Naive thymus-derived CD4-positive, alpha-beta T cell (primary cell): ENCODE data around the gene ARHGAP33. TPM values are rescaled to one million over a fixed set of nuclear protein-coding genes. Genes with fewer than 3 reads are reported as not detected.

Experiments
- ATAC-seq: fragments of 150-1000 bp; cut with Tn5 transposase; 2 replicates; pipeline ENCODE4 v1.10.0; 2021; ENCODE audit warnings: mild to moderate bottlenecking, moderate library complexity
- CTCF ChIA-PET: fragments of 350-600 bp; sonication (Branson Sonifier 250); formaldehyde crosslinking; loops from one replicate; lab custom pipeline; 2021; ENCODE audit warnings: antibody characterized with exemption; lab: Charles Lee
- POLR2A ChIA-PET: fragments of 350-600 bp; sonication (Branson Sonifier 250); formaldehyde crosslinking; loops from one replicate; lab custom pipeline; 2021; ENCODE audit warnings: antibody characterized with exemption, inconsistent platforms; lab: Charles Lee
- DNase-seq, 9 donors: peaks; one replicate each; pipeline versions ENCODE4 v3.0.0 to v3.0.0-alpha.2; 2020 to 2022; ENCODE audit warnings: mixed read lengths in 1 of 9
- H3K27ac ChIP-seq: one replicate; pipeline ENCODE4 v1.7.0; 2013; ENCODE audit warnings: mild to moderate bottlenecking, low read depth, low read length, moderate library complexity
- H3K27me3 ChIP-seq, 2 donors: one replicate each; pipeline ENCODE4 v1.7.0; 2013; ENCODE audit warnings: low read length in 2 of 2, mild to moderate bottlenecking in 2 of 2, moderate library complexity in 2 of 2; ENCODE audit not compliant: control insufficient read depth in 2 of 2, insufficient read depth in 2 of 2
- H3K36me3 ChIP-seq, 3 experiments: 1 replicate in 2 of 3; 2 replicates in 1 of 3; pipeline ENCODE4 v1.7.0; 2013; ENCODE audit warnings: low read length in 3 of 3, mild to moderate bottlenecking in 3 of 3, moderate library complexity in 1 of 3; ENCODE audit not compliant: insufficient read depth in 3 of 3, control insufficient read depth in 2 of 3
- H3K4me1 ChIP-seq, 2 donors: one replicate each; pipeline ENCODE4 v1.7.0; 2013; ENCODE audit warnings: low read length in 2 of 2, mild to moderate bottlenecking in 2 of 2, moderate library complexity in 1 of 2; ENCODE audit not compliant: control insufficient read depth in 2 of 2, insufficient read depth in 2 of 2
- H3K4me3 ChIP-seq: 2 replicates; pipeline ENCODE4 v1.7.0; 2013; ENCODE audit warnings: mild to moderate bottlenecking, low read length
- H3K9me3 ChIP-seq, 3 experiments: 1 replicate in 2 of 3; 2 replicates in 1 of 3; pipeline ENCODE4 v1.7.0; 2013; ENCODE audit warnings: low read length in 3 of 3; ENCODE audit not compliant: control insufficient read depth in 2 of 3
- H3K27ac Mint-ChIP-seq, 9 donors: one replicate each; pipeline ENCODE4 v1.8.0; 2020 to 2022; ENCODE audit warnings: mixed read lengths in 9 of 9, mild to moderate bottlenecking in 8 of 9, moderate library complexity in 5 of 9, inconsistent platforms in 2 of 9
- H3K27me3 Mint-ChIP-seq, 5 donors: one replicate each; pipeline ENCODE4 v1.8.0; 2021 to 2022; ENCODE audit warnings: mixed read lengths in 5 of 5, mild to moderate bottlenecking in 1 of 5
- H3K36me3 Mint-ChIP-seq, 5 donors: one replicate each; pipeline ENCODE4 v1.8.0; 2020 to 2022; ENCODE audit warnings: mixed read lengths in 5 of 5, mild to moderate bottlenecking in 3 of 5, inconsistent platforms in 1 of 5
- H3K4me1 Mint-ChIP-seq, 7 donors: one replicate each; pipeline ENCODE4 v1.8.0; 2020 to 2022; ENCODE audit warnings: mixed read lengths in 7 of 7, mild to moderate bottlenecking in 3 of 7, inconsistent platforms in 1 of 7
- H3K4me3 Mint-ChIP-seq, 10 donors: one replicate each; pipeline ENCODE4 v1.8.0; 2020 to 2022; ENCODE audit warnings: mild to moderate bottlenecking in 10 of 10, mixed read lengths in 10 of 10, moderate library complexity in 6 of 10, inconsistent platforms in 2 of 10
- H3K9me3 Mint-ChIP-seq, 11 donors: one replicate each; pipeline ENCODE4 v1.8.0; 2020 to 2022; ENCODE audit warnings: mixed read lengths in 11 of 11, mild to moderate bottlenecking in 4 of 11, inconsistent platforms in 1 of 11, moderate library complexity in 1 of 11
- intact Hi-C, 2 donors: fragments of 100-400 bp; cut with micrococcal nuclease; formaldehyde crosslinking; loops; one replicate each; pipeline ENCODE4 v1.15.1; 2023
- polyA plus RNA-seq, 2 donors: library from polyadenylated mRNA; unstranded; fragments of 300-500 nt; fragmentation: Illumina TruSeq; gene quantifications; one replicate each; pipeline ENCODE4 v1.2.3, GENCODE V29; 2021
- total RNA-seq, 6 experiments: library from RNA in 5 of 6; stranded (reverse) in 5 of 6; gene quantifications; 1 replicate in 5 of 6; 2 replicates in 1 of 6; pipeline ENCODE4 v1.2.3 and lab custom pipeline; 2021 to 2026

The ARHGAP33 gene
- total and polyA plus RNA-seq, 7 experiments from 2014 or later, result 0.09 to 55.5 (median 20.6) TPM

- H3K36me3 ChIP-seq, result peaks cover 0 to 35% (median 4%) of the 10 kb centered on the region in 3 experiments
- peak within 1 kb of the TSS; percentile 99 for H3K4me3 ChIP-seq
- peaks cover 0 to 25% (median 5%) of the 10 kb centered on the region in 5 donors for H3K36me3 Mint-ChIP-seq
- ChIA-PET CTCF (no interaction called here), POLR2A (interaction anchor here (0.6 to 2.7 kb wide), 6 partner anchors 8 to 357 kb away, joined by 3 to 18 read pairs (median 8); partner anchors contain the start of genes IGFLR1, LIN37, POLR2I and PSENEN)
- peaks cover 0 to 4% of the 10 kb centered on the region in 2 donors for H3K27me3 ChIP-seq
- no peaks in the 10 kb centered on the region for H3K9me3 ChIP-seq
- peaks cover 0 to 12% (median 5%) of the 10 kb centered on the region in 5 donors for H3K27me3 Mint-ChIP-seq
- peak within 1 kb of the TSS; percentile 92 to 100 (median 96) for H3K4me3 Mint-ChIP-seq
- H3K4me1 ChIP-seq, result peaks cover 10 to 35% of the 10 kb centered on the region in 2 donors
- intact Hi-C loops, result loop anchor here (1.0 to 2.0 kb wide), 9 partner anchors 10 to 257 kb away; partner anchors contain the start of genes ARHGAP33 (in 2 of the 2), LIN37 (in 2 of the 2), ALKBH6 (in 1 of the 2) and APLP1 (in 1 of the 2)
- peaks cover 13 to 42% (median 37%) of the 10 kb centered on the region in 7 donors for H3K4me1 Mint-ChIP-seq
- DNase-seq, result peak; percentile 93 to 100 (median 99)
- peak within 1 kb of the TSS; percentile 92 for H3K27ac ChIP-seq
- H3K27ac Mint-ChIP-seq, result peak within 1 kb of the TSS; percentile 89 to 99 (median 95)
- H3K9me3 Mint-ChIP-seq, result peaks cover 0 to 4% (median 0%) of the 10 kb centered on the region in 11 donors
- peak; percentile 98 for ATAC-seq
Measured at GRCh38 chr19:35757749-35758608, 17.4 kb upstream of the ARHGAP33 start, which contains the start of gene PROSER3. Gene PROSER3, plus strand, starts transcription at chr19:35758176. Its CDS starts 40 bp downstream, at chr19:35758216.

- ChIA-PET CTCF (interaction anchor here (0.7 kb wide), 1 partner anchor 58 kb away, joined by 4 read pairs; no protein-coding TSS in a partner anchor), POLR2A (interaction anchor here (0.7 to 1.6 kb wide), 3 partner anchors 14 to 32 kb away, joined by 3 to 4 read pairs (median 3); partner anchors contain the start of genes PSENEN and U2AF1L4)
- Histone ChIP-seq H3K9me3 (no peaks in the 10 kb centered on the region), H3K27me3 (peaks cover 0 to 4% of the 10 kb centered on the region in 2 donors), H3K27ac (no peak overlapping the region), H3K4me3 (no peak overlapping the region), H3K4me1 (peaks cover 10 to 35% of the 10 kb centered on the region in 2 donors), H3K36me3 (peaks cover 0 to 30% (median 4%) of the 10 kb centered on the region in 3 experiments)
- H3K4me3 Mint-ChIP-seq, result peak overlapping the region; percentile 41 to 98 (median 73)
- peaks cover 0 to 11% (median 5%) of the 10 kb centered on the region in 5 donors for H3K27me3 Mint-ChIP-seq
- peaks cover 0 to 25% (median 0%) of the 10 kb centered on the region in 5 donors for H3K36me3 Mint-ChIP-seq
- DNase-seq, result no peak
- peaks cover 13 to 42% (median 36%) of the 10 kb centered on the region in 7 donors for H3K4me1 Mint-ChIP-seq
- H3K9me3 Mint-ChIP-seq, result peaks cover 0 to 4% (median 0%) of the 10 kb centered on the region in 11 donors
- H3K27ac Mint-ChIP-seq, result peak overlapping the region in 1 of 9 donors; percentile 66
- ATAC-seq, result no peak
- intact Hi-C loops, result loop anchor here in 1 of 2 donors (2.0 kb wide), 2 partner anchors 109 to 255 kb away; partner anchors contain the start of genes ALKBH6 and APLP1
Measured at GRCh38 chr19:35759697-35760096, 15.7 kb upstream of the ARHGAP33 start.

GRCh38 chr19:35760711-35761349 is 14.5 kb upstream of the ARHGAP33 start:
- Mint-ChIP-seq H3K36me3 (peaks cover 0 to 20% (median 0%) of the 10 kb centered on the region in 5 donors), H3K27me3 (peaks cover 0 to 6% (median 5%) of the 10 kb centered on the region in 5 donors), H3K9me3 (peaks cover 0 to 4% (median 0%) of the 10 kb centered on the region in 11 donors), H3K27ac (no peak overlapping the region), H3K4me3 (no peak overlapping the region), H3K4me1 (peaks cover 11 to 36% (median 30%) of the 10 kb centered on the region in 7 donors)
- POLR2A ChIA-PET, result interaction anchor here (0.6 to 1.6 kb wide), 2 partner anchors 15 to 16 kb away, joined by 4 to 5 read pairs; partner anchors contain the start of genes PSENEN and U2AF1L4
- ATAC-seq, result no peak
- H3K4me3 ChIP-seq, result no peak overlapping the region
- H3K27ac ChIP-seq, result no peak overlapping the region
- CTCF ChIA-PET, result no interaction called here
- peaks cover 10 to 32% of the 10 kb centered on the region in 2 donors for H3K4me1 ChIP-seq
- no peak for DNase-seq
- H3K27me3 ChIP-seq, result peaks cover 0 to 3% of the 10 kb centered on the region in 2 donors
- no peaks in the 10 kb centered on the region for H3K9me3 ChIP-seq
- H3K36me3 ChIP-seq, result peaks cover 0 to 41% (median 4%) of the 10 kb centered on the region in 3 experiments
- intact Hi-C loops, result no loop called here

GRCh38 chr19:35764432-35765315 is 10.7 kb upstream of the ARHGAP33 start:
- no peak overlapping the region for H3K4me3 Mint-ChIP-seq
- CTCF ChIA-PET, result no interaction called here
- H3K9me3 Mint-ChIP-seq, result no peaks in the 10 kb centered on the region
- H3K27ac Mint-ChIP-seq, result no peak overlapping the region
- Histone ChIP-seq H3K36me3 (peaks cover 0 to 66% (median 4%) of the 10 kb centered on the region in 3 experiments), H3K27ac (no peak overlapping the region), H3K9me3 (no peaks in the 10 kb centered on the region), H3K4me1 (peaks cover 0 to 2% of the 10 kb centered on the region in 2 donors), H3K27me3 (no peaks in the 10 kb centered on the region), H3K4me3 (no peak overlapping the region)
- peaks cover 0 to 6% (median 1%) of the 10 kb centered on the region in 7 donors for H3K4me1 Mint-ChIP-seq
- ATAC-seq (no peak), DNase-seq (no peak)
- H3K36me3 Mint-ChIP-seq, result peaks cover 0 to 19% (median 4%) of the 10 kb centered on the region in 5 donors
- intact Hi-C loops, result no loop called here
- H3K27me3 Mint-ChIP-seq, result no peaks in the 10 kb centered on the region
- POLR2A ChIA-PET, result interaction anchor here (0.6 kb wide), 1 partner anchor 17 kb away, joined by 3 read pairs; the partner anchor contains the start of gene LIN37

GRCh38 chr19:35766571-35767104 is 8.7 kb upstream of the ARHGAP33 start:
- H3K27ac ChIP-seq, result no peak overlapping the region
- Mint-ChIP-seq H3K4me1 (peaks cover 0 to 3% (median 0%) of the 10 kb centered on the region in 7 donors), H3K4me3 (no peak overlapping the region), H3K27ac (no peak overlapping the region), H3K27me3 (no peaks in the 10 kb centered on the region), H3K9me3 (no peaks in the 10 kb centered on the region), H3K36me3 (peaks cover 0 to 12% (median 4%) of the 10 kb centered on the region in 5 donors)
- no peaks in the 10 kb centered on the region for H3K27me3 ChIP-seq
- no peak overlapping the region for H3K4me3 ChIP-seq
- H3K9me3 ChIP-seq, result no peaks in the 10 kb centered on the region
- CTCF ChIA-PET, result no interaction called here
- H3K4me1 ChIP-seq, result no peaks in the 10 kb centered on the region
- no peak for DNase-seq
- peaks cover 0 to 61% (median 4%) of the 10 kb centered on the region in 3 experiments for H3K36me3 ChIP-seq
- intact Hi-C loops, result no loop called here
- POLR2A ChIA-PET, result no interaction called here
- no peak for ATAC-seq
